Cardiac fibroblast (primary cell): ENCODE results near the gene NDUFS7.

Experiments used
- DNase-seq, 2 donors: peaks; one replicate each; pipeline versions ENCODE4 v3.0.0 to v3.0.0-alpha.2; 2010; ENCODE audit warnings: low read depth in 2 of 2
- H3K4me3 ChIP-seq, 2 donors: replicated peaks in 1 of 2; 1 replicate in 1 of 2; 2 replicates in 1 of 2; pipeline ENCODE4 v1.5.1; 2011; ENCODE audit warnings: low read depth in 2 of 2, low read length in 2 of 2, mild to moderate bottlenecking in 2 of 2, moderate library complexity in 1 of 2
- CTCF ChIP-seq: IDR thresholded peaks from one replicate; pipeline ENCODE4 v1.5.1; 2011; ENCODE audit warnings: low read depth, mild to moderate bottlenecking, low read length, inconsistent platforms

Gene NDUFS7

GRCh38 chr19:1385816-1386215, 2.1 kb downstream of the NDUFS7 start:
- no peak for DNase-seq
- no peak overlapping the region for H3K4me3 ChIP-seq
- TF ChIP-seq CTCF = no peak

GRCh38 chr19:1386945-1387683, 3.4 kb downstream of the NDUFS7 start:
- H3K4me3 ChIP-seq = no peak overlapping the region
- TF ChIP-seq CTCF = no peak
- no peak for DNase-seq

- TF ChIP-seq CTCF = no peak
- no peak overlapping the region for H3K4me3 ChIP-seq
- DNase-seq = no peak
Observed at GRCh38 chr19:1387684-1388636, 4.3 kb downstream of the NDUFS7 start.

- TF ChIP-seq CTCF = no peak
- H3K4me3 ChIP-seq = no peak overlapping the region
- no peak for DNase-seq
Observed at GRCh38 chr19:1388637-1389026, 4.9 kb downstream of the NDUFS7 start.

GRCh38 chr19:1389033-1389940, 5.6 kb downstream of the NDUFS7 start:
- no peak overlapping the region for H3K4me3 ChIP-seq
- DNase-seq = no peak
- TF ChIP-seq CTCF = no peak

GRCh38 chr19:1390890-1391423, 7.2 kb downstream of the NDUFS7 start:
- no peak for TF ChIP-seq CTCF
- no peak for DNase-seq
- no peak overlapping the region for H3K4me3 ChIP-seq
